GM13976 (cell line): ENCODE results near the gene WWOX.

Experiments used
- DNase-seq: peaks from one replicate; pipeline ENCODE4 v3.0.0; 2012; ENCODE audit warnings: low spot score
- CTCF ChIP-seq: IDR thresholded peaks from 2 replicates; pipeline ENCODE4 v1.5.1; 2012; ENCODE audit warnings: borderline replicate concordance, mild to moderate bottlenecking; ENCODE audit not compliant: insufficient read depth; ENCODE audit errors: extremely low read depth, missing control alignments, control extremely low read depth
- in situ Hi-C: fragments of 300-500 bp; cut with MboI; formaldehyde crosslinking; loops from one replicate; pipeline ENCODE4 v1.12.0; 2022; ENCODE audit warnings: low sequenced_read_pairs, mixed read lengths, inconsistent platforms; ENCODE audit not compliant: unreplicated experiment

The WWOX gene

GRCh38 chr16:78483124-78483992, 383.9 kb downstream of the WWOX start:
- no peak for DNase-seq
- TF ChIP-seq CTCF = no peak
- in situ Hi-C loops = no loop called here

- TF ChIP-seq CTCF = no peak
- in situ Hi-C loops = no loop called here
- DNase-seq = no peak
Measured at GRCh38 chr16:78484509-78485058, 385.1 kb downstream of the WWOX start.

- TF ChIP-seq CTCF = no peak
- in situ Hi-C loops = no loop called here
- DNase-seq = no peak
Measured at GRCh38 chr16:78485188-78485916, 385.9 kb downstream of the WWOX start.

- in situ Hi-C loops = no loop called here
- no peak for DNase-seq
- TF ChIP-seq CTCF = no peak
Measured at GRCh38 chr16:78485917-78486257, 386.4 kb downstream of the WWOX start.

- no peak for TF ChIP-seq CTCF
- DNase-seq = no peak
- in situ Hi-C loops = no loop called here
Measured at GRCh38 chr16:78487471-78487870, 388.0 kb downstream of the WWOX start.

- in situ Hi-C loops = no loop called here
- no peak for DNase-seq
- no peak for TF ChIP-seq CTCF
Measured at GRCh38 chr16:78489072-78489471, 389.6 kb downstream of the WWOX start.
